GM18867 (cell line): Measurements from ENCODE around the gene XPO5.
A peak's percentile ranks its signal among the peaks of the same experiment; 100 is the strongest.

Experiments used
- ATAC-seq: cut with Tn5 transposase; IDR thresholded peaks from one replicate; pipeline ENCODE4 v1.9.1; 2021; ENCODE audit warnings: mild to moderate bottlenecking, moderate library complexity; ENCODE audit not compliant: unreplicated experiment

XPO5 gene

GRCh38 chr6:43520097-43520496, 55.7 kb downstream of the XPO5 start:
- no peak for ATAC-seq

GRCh38 chr6:43517505-43518357, 58.1 kb downstream of the XPO5 start:
- no peak for ATAC-seq

GRCh38 chr6:43516697-43517504, 58.9 kb downstream of the XPO5 start, which contains the start of the genes POLR1C and YIPF3:
Gene POLR1C (plus strand): TSS chr6:43517089. CDS start chr6:43517110, 21 bp downstream.
Gene YIPF3 (minus strand): TSS chr6:43516926. CDS start chr6:43516807, 119 bp downstream.
- peak; percentile 82 for ATAC-seq

GRCh38 chr6:43516367-43516696, 59.5 kb downstream of the XPO5 start:
- ATAC-seq, result no peak

GRCh38 chr6:43515808-43516207, 60.0 kb downstream of the XPO5 start:
- no peak for ATAC-seq

- ATAC-seq, result no peak
These were observed 63.9 kb downstream of the XPO5 start for GRCh38 chr6:43511824-43512415.

GRCh38 chr6:43510827-43511163, 65.0 kb downstream of the XPO5 start:
- ATAC-seq, result no peak

- ATAC-seq, result peak; percentile 53
These were observed 65.6 kb downstream of the XPO5 start, which contains the start of gene LRRC73 for GRCh38 chr6:43509984-43510826. Gene LRRC73 (minus strand): TSS chr6:43510346. CDS start chr6:43509785, 561 bp downstream.

GRCh38 chr6:43509142-43509983, 66.5 kb downstream of the XPO5 start:
- ATAC-seq, result no peak

GRCh38 chr6:43508481-43509141, 67.2 kb downstream of the XPO5 start:
- no peak for ATAC-seq

- ATAC-seq, result no peak
These were observed 69.0 kb downstream of the XPO5 start for GRCh38 chr6:43506667-43507471.

GRCh38 chr6:43506171-43506570, 69.7 kb downstream of the XPO5 start:
- no peak for ATAC-seq

- no peak for ATAC-seq
These were observed 70.1 kb downstream of the XPO5 start for GRCh38 chr6:43505718-43506117.

- no peak for ATAC-seq
These were observed 70.9 kb downstream of the XPO5 start for GRCh38 chr6:43504756-43505593.

GRCh38 chr6:43503443-43503842, 72.4 kb downstream of the XPO5 start:
- no peak for ATAC-seq

- no peak for ATAC-seq
These were observed 73.2 kb downstream of the XPO5 start for GRCh38 chr6:43502666-43503065.

- no peak for ATAC-seq
These were observed 74.9 kb downstream of the XPO5 start for GRCh38 chr6:43500921-43501320.
